Measurements from ENCODE around the gene EXOC4. TPM values are rescaled to one million over a fixed set of nuclear protein-coding genes. Genes with fewer than 3 reads are reported as not detected.

EXOC4 gene
- total RNA-seq, 1 experiment from 2014 or later = 66.2 TPM

- H3K36me3 ChIP-seq (ENCODE audit: control insufficient read depth, insufficient read depth, low read length) = peaks cover 1% of the 10 kb centered on the region; the same call in 1 of the 2 replicates
- no peak for DNase-seq
- Mint-ChIP-seq H3K27me3 (ENCODE audit: insufficient read depth, unreplicated experiment) (no peaks in the 10 kb centered on the region), H3K4me3 (ENCODE audit: unreplicated experiment) (no peak overlapping the region), H3K36me3 (ENCODE audit: insufficient read depth, unreplicated experiment) (peaks cover 6% of the 10 kb centered on the region), H3K9me3 (ENCODE audit: unreplicated experiment) (no peaks in the 10 kb centered on the region), H3K4me1 (ENCODE audit: low read depth, unreplicated experiment) (peaks cover 11% of the 10 kb centered on the region), H3K27ac (ENCODE audit: unreplicated experiment) (no peak overlapping the region)
- H3K27me3 ChIP-seq (replicated peaks; ENCODE audit: control insufficient read depth, insufficient read depth, low read length) = no peaks in the 10 kb centered on the region
- ChIA-PET CTCF (no interaction called here), POLR2A (no interaction called here)
- no peak for TF ChIP-seq CTCF (IDR thresholded peaks at IDR 0.05; ENCODE audit: insufficient read depth in 1 of 2, low read depth in 1 of 2, low read length in 1 of 2, severe bottlenecking in 1 of 2, unreplicated experiment in 1 of 2)
- no peaks in the 10 kb centered on the region for H3K9me3 ChIP-seq
- H3K4me3 ChIP-seq (ENCODE audit: low read depth, low read length) = no peak overlapping the region
- intact Hi-C loops (cut with micrococcal nuclease; ENCODE audit: unreplicated experiment) = no loop called here
- peaks cover 9% of the 10 kb centered on the region for H3K4me1 ChIP-seq
- BruUV-seq (replicated peaks) = no TSS peak
Observed at GRCh38 chr7:133820584-133820983, 567.7 kb downstream of the EXOC4 start.

- no peak overlapping the region for H3K27ac Mint-ChIP-seq (ENCODE audit: unreplicated experiment)
Observed at GRCh38 chr7:133821171-133821570, 568.3 kb downstream of the EXOC4 start.

GRCh38 chr7:133822001-133822641 is 569.2 kb downstream of the EXOC4 start:
- TF ChIP-seq CTCF (IDR thresholded peaks at IDR 0.05; ENCODE audit: insufficient read depth in 1 of 2, low read depth in 1 of 2, low read length in 1 of 2, severe bottlenecking in 1 of 2, unreplicated experiment in 1 of 2) = no peak
- Histone ChIP-seq H3K9me3 (no peaks in the 10 kb centered on the region), H3K36me3 (ENCODE audit: control insufficient read depth, insufficient read depth, low read length) (peaks cover 1% of the 10 kb centered on the region; the same call in 1 of the 2 replicates), H3K4me1 (no peaks in the 10 kb centered on the region), H3K27me3 (replicated peaks; ENCODE audit: control insufficient read depth, insufficient read depth, low read length) (no peaks in the 10 kb centered on the region), H3K4me3 (ENCODE audit: low read depth, low read length) (no peak overlapping the region)
- H3K4me3 Mint-ChIP-seq (ENCODE audit: unreplicated experiment) = no peak overlapping the region
- peaks cover 6% of the 10 kb centered on the region for H3K36me3 Mint-ChIP-seq (ENCODE audit: insufficient read depth, unreplicated experiment)
- H3K27me3 Mint-ChIP-seq (ENCODE audit: insufficient read depth, unreplicated experiment) = no peaks in the 10 kb centered on the region
- no peaks in the 10 kb centered on the region for H3K4me1 Mint-ChIP-seq (ENCODE audit: low read depth, unreplicated experiment)
- ChIA-PET CTCF (no interaction called here), POLR2A (no interaction called here)
- BruUV-seq (replicated peaks) = no TSS peak
- H3K9me3 Mint-ChIP-seq (ENCODE audit: unreplicated experiment) = no peaks in the 10 kb centered on the region
- intact Hi-C loops (cut with micrococcal nuclease; ENCODE audit: unreplicated experiment) = no loop called here
- no peak for DNase-seq
- H3K27ac Mint-ChIP-seq (ENCODE audit: unreplicated experiment) = no peak overlapping the region

More at GRCh38 chr7:133821171-133821570, 568.3 kb downstream of the EXOC4 start:
- H3K27me3 ChIP-seq (replicated peaks; ENCODE audit: control insufficient read depth, insufficient read depth, low read length) = no peaks in the 10 kb centered on the region
- DNase-seq = no peak
- peaks cover 6% of the 10 kb centered on the region for H3K36me3 Mint-ChIP-seq (ENCODE audit: insufficient read depth, unreplicated experiment)
- H3K4me3 Mint-ChIP-seq (ENCODE audit: unreplicated experiment) = no peak overlapping the region
- no peaks in the 10 kb centered on the region for H3K9me3 Mint-ChIP-seq (ENCODE audit: unreplicated experiment)
- H3K9me3 ChIP-seq = no peaks in the 10 kb centered on the region
- peaks cover 3% of the 10 kb centered on the region; the same call in 1 of the 2 replicates for H3K4me1 ChIP-seq
- no peaks in the 10 kb centered on the region for H3K27me3 Mint-ChIP-seq (ENCODE audit: insufficient read depth, unreplicated experiment)
- BruUV-seq (replicated peaks) = no TSS peak
- no peak for TF ChIP-seq CTCF (IDR thresholded peaks at IDR 0.05; ENCODE audit: insufficient read depth in 1 of 2, low read depth in 1 of 2, low read length in 1 of 2, severe bottlenecking in 1 of 2, unreplicated experiment in 1 of 2)
- ChIA-PET POLR2A (no interaction called here), CTCF (no interaction called here)
- peaks cover 5% of the 10 kb centered on the region for H3K4me1 Mint-ChIP-seq (ENCODE audit: low read depth, unreplicated experiment)
- intact Hi-C loops (cut with micrococcal nuclease; ENCODE audit: unreplicated experiment) = no loop called here
- H3K36me3 ChIP-seq (ENCODE audit: control insufficient read depth, insufficient read depth, low read length) = peaks cover 1% of the 10 kb centered on the region; the same call in 1 of the 2 replicates
- no peak overlapping the region for H3K4me3 ChIP-seq (ENCODE audit: low read depth, low read length)
